VCaP (cell line): ENCODE results near the gene ZNF789.
"Not testable (repeated sequence)": the region's sequence is repeated elsewhere in the genome, so short reads cannot be mapped to it uniquely, and the experiment has no call there.

Experiments
- H3K27ac ChIP-seq: fragments of 450-650 bp; 2 replicates; pipeline ENCODE4 v1.5.1; 2017
- CTCF ChIP-seq: fragments of 450-650 bp; conservative IDR thresholded peaks from 2 replicates; pipeline ENCODE4 v1.5.1; 2017; ENCODE audit warnings: mild to moderate bottlenecking, moderate library complexity

ZNF789 gene

DNA sequence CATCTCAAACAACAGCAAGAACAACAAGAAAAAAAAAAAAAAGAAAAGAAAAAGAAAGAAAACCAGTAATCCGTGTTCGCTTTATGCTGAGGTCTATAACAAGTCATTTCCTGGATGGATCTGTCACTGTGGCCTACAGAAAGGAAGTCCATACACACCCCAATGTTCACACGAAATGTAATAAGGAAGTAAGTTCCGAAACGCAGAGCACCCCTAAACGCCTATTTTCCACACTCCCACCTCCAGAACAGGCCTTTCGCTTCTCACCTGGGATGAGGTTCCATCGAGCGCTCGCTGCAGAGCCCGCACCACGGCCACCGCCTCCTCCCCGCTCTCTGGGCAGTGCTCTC is 26.7 kb downstream of the ZNF789 start:
- peak overlapping the region; percentile 88 for H3K27ac ChIP-seq
- no peak for TF ChIP-seq CTCF

- H3K27ac ChIP-seq: peak within 1 kb of the TSS; percentile 88
- TF ChIP-seq CTCF: peak; percentile 12; the same call in 1 of the 2 replicates
Observed at GRCh38 chr7:99499721-99500636, 27.3 kb downstream of the ZNF789 start, which contains the start of gene ZNF394. ZNF394 (minus strand) TSS chr7:99500281; CDS start chr7:99500093, 188 bp downstream.

GRCh38 chr7:99500637-99501009 is 27.9 kb downstream of the ZNF789 start:
- TF ChIP-seq CTCF: no peak
- H3K27ac ChIP-seq: peak overlapping the region; percentile 88

DNA sequence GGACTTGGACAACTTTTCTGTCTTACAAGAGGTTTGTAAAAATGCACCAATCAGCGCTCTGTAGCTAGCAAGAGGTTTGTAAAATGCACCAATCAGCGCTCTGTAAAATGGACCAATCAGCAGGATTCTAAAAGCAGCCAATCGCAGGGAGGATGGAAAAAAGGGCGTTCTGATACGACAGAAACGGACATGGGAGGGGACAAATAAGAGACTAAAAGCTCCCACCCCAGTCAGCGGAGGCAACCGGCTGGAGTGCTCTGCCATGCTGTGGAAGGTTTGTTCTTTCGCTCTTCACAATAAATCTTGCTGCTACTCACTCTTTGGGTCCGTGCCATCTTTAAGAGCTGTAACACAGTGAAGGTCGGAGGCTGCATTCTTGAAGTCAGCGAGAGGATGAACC is 28.5 kb downstream of the ZNF789 start:
- not testable (repeated sequence) for H3K27ac ChIP-seq

- no peak for TF ChIP-seq CTCF
- H3K27ac ChIP-seq: peak overlapping the region; percentile 81
Observed at GRCh38 chr7:99504281-99504602, 31.6 kb downstream of the ZNF789 start.

- no peak for TF ChIP-seq CTCF
- H3K27ac ChIP-seq: peak within 1 kb of the TSS; percentile 81
Observed at GRCh38 chr7:99504603-99505323, 32.1 kb downstream of the ZNF789 start, which contains the start of gene ZKSCAN5. ZKSCAN5 (plus strand) TSS chr7:99504662; CDS start chr7:99506045, 1,383 bp downstream.

- H3K27ac ChIP-seq: peak overlapping the region; percentile 81
- TF ChIP-seq CTCF: no peak
Observed at GRCh38 chr7:99505324-99505662, 32.6 kb downstream of the ZNF789 start.

GRCh38 chr7:99514050-99514449 is 41.4 kb downstream of the ZNF789 start:
- TF ChIP-seq CTCF: no peak
- H3K27ac ChIP-seq: no peak overlapping the region
